Muscle layer of duodenum (tissue), 2 donors: ENCODE results near the gene BRCA1.
"Not testable (repeated sequence)": the region's sequence is repeated elsewhere in the genome, so short reads cannot be mapped to it uniquely, and the experiment has no call there.

Experiments used
- H3K27ac ChIP-seq: one replicate; pipeline ENCODE4 v1.7.0; 2013; ENCODE audit warnings: mild to moderate bottlenecking, low read length
- H3K27me3 ChIP-seq: one replicate; pipeline ENCODE4 v1.7.0; 2013; ENCODE audit warnings: low read depth, mild to moderate bottlenecking, control low read depth, low read length
- H3K36me3 ChIP-seq, 2 donors: one replicate each; pipeline ENCODE4 v1.7.0; 2013; ENCODE audit warnings: low read length in 2 of 2, control low read depth in 1 of 2, mild to moderate bottlenecking in 1 of 2; ENCODE audit not compliant: insufficient read depth in 2 of 2, control insufficient read depth in 1 of 2
- H3K4me1 ChIP-seq, 2 donors: one replicate each; pipeline ENCODE4 v1.7.0; 2013; ENCODE audit warnings: low read length in 2 of 2, mild to moderate bottlenecking in 2 of 2, control low read depth in 1 of 2, moderate library complexity in 1 of 2; ENCODE audit not compliant: insufficient read depth in 2 of 2, control insufficient read depth in 1 of 2
- H3K4me3 ChIP-seq, 2 donors: one replicate each; pipeline ENCODE4 v1.7.0; 2013; ENCODE audit warnings: low read length in 2 of 2, low read depth in 1 of 2, mild to moderate bottlenecking in 1 of 2
- H3K9me3 ChIP-seq, 2 donors: one replicate each; pipeline ENCODE4 v1.7.0; 2013; ENCODE audit warnings: low read length in 2 of 2, control low read depth in 1 of 2, mild to moderate bottlenecking in 1 of 2; ENCODE audit not compliant: control insufficient read depth in 1 of 2
- donor health status: healthy.

Gene BRCA1

GRCh38 chr17:43053008-43053407, 72.2 kb downstream of the BRCA1 start:
- not testable (repeated sequence) for H3K36me3 ChIP-seq, H3K4me1 ChIP-seq, H3K27me3 ChIP-seq, H3K27ac ChIP-seq, H3K9me3 ChIP-seq, H3K4me3 ChIP-seq

GRCh38 chr17:43051969-43052368, 73.2 kb downstream of the BRCA1 start:
- H3K36me3 ChIP-seq: peaks cover 0 to 4% of the 10 kb centered on the region in 2 donors
- no peaks in the 10 kb centered on the region for H3K4me1 ChIP-seq
- no peaks in the 10 kb centered on the region for H3K9me3 ChIP-seq

GRCh38 chr17:43044024-43044423, 81.1 kb downstream of the BRCA1 start:
- Histone ChIP-seq H3K9me3 (no peaks in the 10 kb centered on the region), H3K4me1 (no peaks in the 10 kb centered on the region), H3K27ac (no peak overlapping the region), H3K27me3 (no peaks in the 10 kb centered on the region), H3K36me3 (peaks cover 0 to 11% of the 10 kb centered on the region in 2 donors), H3K4me3 (no peak overlapping the region)

More at GRCh38 chr17:43051969-43052368, 73.2 kb downstream of the BRCA1 start:
- Histone ChIP-seq H3K27me3 (no peaks in the 10 kb centered on the region), H3K27ac (no peak overlapping the region), H3K4me3 (no peak overlapping the region)

- peaks cover 0 to 7% of the 10 kb centered on the region in 2 donors for H3K36me3 ChIP-seq
- H3K4me1 ChIP-seq: no peaks in the 10 kb centered on the region
- no peak overlapping the region for H3K4me3 ChIP-seq
- no peaks in the 10 kb centered on the region for H3K27me3 ChIP-seq
- H3K9me3 ChIP-seq: no peaks in the 10 kb centered on the region
- H3K27ac ChIP-seq: no peak overlapping the region
Measured at GRCh38 chr17:43043307-43043706, 81.9 kb downstream of the BRCA1 start.

- H3K9me3 ChIP-seq: no peaks in the 10 kb centered on the region
- H3K27me3 ChIP-seq: no peaks in the 10 kb centered on the region
- peaks cover 0 to 7% of the 10 kb centered on the region in 2 donors for H3K36me3 ChIP-seq
- H3K27ac ChIP-seq: no peak overlapping the region
- no peak overlapping the region for H3K4me3 ChIP-seq
- no peaks in the 10 kb centered on the region for H3K4me1 ChIP-seq
Measured at GRCh38 chr17:43042025-43042628, 83.0 kb downstream of the BRCA1 start.

GRCh38 chr17:43040655-43041054, 84.5 kb downstream of the BRCA1 start:
- Histone ChIP-seq H3K4me1 (no peaks in the 10 kb centered on the region), H3K4me3 (no peak overlapping the region), H3K36me3 (peaks cover 0 to 7% of the 10 kb centered on the region in 2 donors), H3K27me3 (no peaks in the 10 kb centered on the region), H3K27ac (no peak overlapping the region), H3K9me3 (no peaks in the 10 kb centered on the region)

GRCh38 chr17:43039646-43040045, 85.5 kb downstream of the BRCA1 start:
- Histone ChIP-seq H3K4me1 (no peaks in the 10 kb centered on the region), H3K27me3 (no peaks in the 10 kb centered on the region), H3K36me3 (peaks cover 0 to 7% of the 10 kb centered on the region in 2 donors), H3K4me3 (no peak overlapping the region), H3K27ac (no peak overlapping the region), H3K9me3 (no peaks in the 10 kb centered on the region)

GRCh38 chr17:43034894-43035293, 90.3 kb downstream of the BRCA1 start:
- no peaks in the 10 kb centered on the region for H3K4me1 ChIP-seq
- no peak overlapping the region for H3K27ac ChIP-seq
- no peaks in the 10 kb centered on the region for H3K9me3 ChIP-seq
- H3K36me3 ChIP-seq: no peaks in the 10 kb centered on the region
- no peaks in the 10 kb centered on the region for H3K27me3 ChIP-seq
- H3K4me3 ChIP-seq: no peak overlapping the region

GRCh38 chr17:43033948-43034881, 90.9 kb downstream of the BRCA1 start:
- Histone ChIP-seq H3K4me1 (no peaks in the 10 kb centered on the region), H3K4me3 (no peak overlapping the region), H3K27me3 (no peaks in the 10 kb centered on the region), H3K27ac (no peak overlapping the region), H3K36me3 (no peaks in the 10 kb centered on the region), H3K9me3 (no peaks in the 10 kb centered on the region)

- no peaks in the 10 kb centered on the region for H3K4me1 ChIP-seq
- H3K36me3 ChIP-seq: no peaks in the 10 kb centered on the region
Measured at GRCh38 chr17:43031666-43032065, 93.5 kb downstream of the BRCA1 start.

GRCh38 chr17:43030137-43030767, 94.9 kb downstream of the BRCA1 start:
- Histone ChIP-seq H3K4me1 (no peaks in the 10 kb centered on the region), H3K27ac (no peak overlapping the region), H3K27me3 (no peaks in the 10 kb centered on the region), H3K9me3 (no peaks in the 10 kb centered on the region), H3K4me3 (no peak overlapping the region), H3K36me3 (no peaks in the 10 kb centered on the region)

More at GRCh38 chr17:43031666-43032065, 93.5 kb downstream of the BRCA1 start:
- Histone ChIP-seq H3K27ac (no peak overlapping the region), H3K9me3 (no peaks in the 10 kb centered on the region), H3K4me3 (no peak overlapping the region), H3K27me3 (no peaks in the 10 kb centered on the region)
